ENCODE measurements around the gene HACD3.
"Not testable (repeated sequence)": the region's sequence is repeated elsewhere in the genome, so short reads cannot be mapped to it uniquely, and the experiment has no call there.

The HACD3 gene

GRCh38 chr15:65549288-65549687 is 19.0 kb downstream of the HACD3 start:
- not testable (repeated sequence) for DNase-seq (ENCODE audit: low read depth in 2 of 2)

GRCh38 chr15:65550681-65551098 is 20.4 kb downstream of the HACD3 start:
- DNase-seq (ENCODE audit: low read depth in 2 of 2), result no peak

DNA sequence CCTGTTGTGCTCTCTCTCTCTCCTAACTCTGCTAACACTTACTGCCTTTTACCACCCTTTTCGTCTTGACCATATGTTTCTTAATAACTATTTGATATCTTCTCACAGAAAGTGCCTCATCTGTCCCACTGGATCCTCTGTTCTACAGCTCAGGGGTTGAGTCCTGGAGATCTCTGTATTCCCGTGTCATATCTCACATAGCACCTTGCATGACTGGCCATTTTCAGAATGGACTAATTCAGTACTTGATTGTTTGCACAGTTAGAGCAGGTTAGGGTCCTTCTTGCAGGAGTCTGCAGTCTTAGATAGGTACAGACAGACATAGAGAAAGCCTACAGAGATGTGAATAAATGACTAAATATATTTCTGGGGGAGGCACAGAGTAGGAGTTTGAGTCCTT is 20.9 kb downstream of the HACD3 start:
- DNase-seq (ENCODE audit: low read depth in 2 of 2), result no peak

GRCh38 chr15:65552851-65553250 is 22.6 kb downstream of the HACD3 start:
- DNase-seq (ENCODE audit: low read depth in 2 of 2), result not testable (repeated sequence)

DNA sequence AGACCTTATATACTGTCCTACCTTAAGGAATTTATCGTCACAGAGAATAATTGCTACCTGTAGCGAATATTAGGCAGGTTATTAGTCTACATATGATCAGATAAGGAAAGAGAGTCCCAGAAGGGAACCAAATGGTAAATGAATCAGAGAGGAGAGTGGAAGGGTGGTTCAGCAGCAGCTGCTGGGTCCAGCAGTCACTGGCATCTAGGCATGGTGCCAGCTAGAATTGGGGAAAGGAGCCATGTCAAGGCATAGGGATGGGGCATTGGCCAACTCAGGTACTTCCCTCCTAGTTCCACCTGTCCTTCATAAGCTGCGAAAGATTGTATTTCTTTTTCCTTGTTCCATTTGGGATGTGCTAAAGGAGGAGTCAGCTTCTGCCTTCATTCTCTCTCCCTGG is 23.4 kb downstream of the HACD3 start:
- no peak for DNase-seq (ENCODE audit: low read depth in 2 of 2)

DNA sequence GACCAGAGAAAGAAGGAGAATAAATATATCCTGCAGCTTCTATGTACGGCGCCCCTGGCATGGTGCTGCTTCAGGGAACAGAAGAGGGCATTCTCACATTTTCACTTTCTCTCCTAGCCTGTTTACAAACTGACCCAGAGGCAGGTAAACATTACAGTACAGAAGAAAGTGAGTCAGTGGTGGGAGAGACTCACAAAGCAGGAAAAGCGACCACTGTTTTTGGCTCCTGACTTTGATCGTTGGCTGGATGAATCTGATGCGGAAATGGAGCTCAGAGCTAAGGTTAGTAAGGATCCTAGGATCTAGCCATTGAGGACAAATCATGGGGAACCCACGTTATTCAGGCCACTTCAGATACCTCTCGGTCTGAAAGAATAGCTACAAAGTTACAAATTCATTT is 26.4 kb downstream of the HACD3 start:
- no peak for DNase-seq (ENCODE audit: low read depth in 2 of 2)

- no peak for DNase-seq (ENCODE audit: low read depth in 2 of 2)
Measured at GRCh38 chr15:65558336-65558735, 28.1 kb downstream of the HACD3 start.

- no peak for DNase-seq (ENCODE audit: low read depth in 2 of 2)
Measured at GRCh38 chr15:65558997-65559760, 28.9 kb downstream of the HACD3 start.

- DNase-seq (ENCODE audit: low read depth in 2 of 2), result no peak
Measured at GRCh38 chr15:65559941-65560340, 29.7 kb downstream of the HACD3 start.

DNA sequence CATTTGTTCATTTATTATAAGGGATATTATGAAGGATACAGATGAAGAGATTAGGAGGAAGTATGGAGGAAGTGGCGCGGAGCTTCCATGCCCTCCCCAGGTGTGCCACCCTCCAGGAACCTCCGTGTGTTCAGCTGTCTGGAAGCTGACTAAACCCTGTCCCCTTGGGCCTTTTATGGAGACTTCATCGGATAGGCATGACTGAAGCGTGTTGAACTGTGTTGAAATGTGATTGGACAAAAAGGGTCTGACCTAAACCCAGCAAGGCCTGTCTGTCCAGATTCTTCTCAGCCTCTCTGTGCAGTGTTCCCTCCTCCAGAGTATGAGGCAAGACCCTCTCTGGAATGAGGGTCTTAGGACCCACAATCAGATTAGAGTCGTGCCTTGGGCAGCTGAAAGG is 31.7 kb downstream of the HACD3 start:
- DNase-seq (ENCODE audit: low read depth in 2 of 2), result no peak

DNA sequence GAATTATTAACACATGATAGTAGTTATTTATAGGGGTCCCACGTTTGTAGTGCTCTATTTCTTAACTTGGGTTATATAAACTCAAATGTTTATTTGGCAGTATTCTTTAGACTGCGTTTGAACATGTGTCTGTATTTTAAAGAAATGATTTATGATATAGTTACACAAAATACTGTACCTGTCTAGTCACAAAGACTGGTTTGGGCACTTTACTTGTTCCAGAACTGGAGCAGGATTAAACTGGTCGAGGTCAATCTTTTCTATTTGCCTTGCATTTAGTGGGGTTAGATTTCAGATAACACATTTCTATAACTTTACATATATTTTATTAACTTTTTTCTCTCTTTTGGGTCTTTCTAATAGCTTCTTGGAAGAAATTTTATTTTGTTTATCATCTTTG is 39.5 kb downstream of the HACD3 start:
- DNase-seq (ENCODE audit: low read depth in 2 of 2), result no peak

- DNase-seq (ENCODE audit: low read depth in 2 of 2), result no peak
Measured at GRCh38 chr15:65571971-65572370, 41.7 kb downstream of the HACD3 start.

DNA sequence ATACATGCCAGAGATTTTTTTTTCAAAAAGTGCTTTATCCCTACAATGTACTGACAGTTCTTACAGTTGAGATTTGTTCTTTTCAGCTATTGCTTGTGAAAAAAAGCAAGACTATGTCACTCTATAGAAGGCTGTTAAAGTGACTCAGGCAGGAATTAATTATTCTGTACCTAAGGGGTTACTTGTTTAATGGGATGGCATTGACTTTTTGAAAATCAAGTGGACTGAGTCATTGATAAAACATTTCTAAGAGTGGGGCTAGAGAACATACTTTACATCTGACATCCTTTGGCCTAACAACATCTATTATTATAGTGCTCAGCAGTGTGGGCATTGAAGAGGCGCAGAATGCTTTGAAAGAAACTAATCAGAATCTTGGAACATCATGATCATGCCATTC is 46.4 kb downstream of the HACD3 start:
- DNase-seq (ENCODE audit: low read depth in 2 of 2), result peak; percentile 15 to 16

DNA sequence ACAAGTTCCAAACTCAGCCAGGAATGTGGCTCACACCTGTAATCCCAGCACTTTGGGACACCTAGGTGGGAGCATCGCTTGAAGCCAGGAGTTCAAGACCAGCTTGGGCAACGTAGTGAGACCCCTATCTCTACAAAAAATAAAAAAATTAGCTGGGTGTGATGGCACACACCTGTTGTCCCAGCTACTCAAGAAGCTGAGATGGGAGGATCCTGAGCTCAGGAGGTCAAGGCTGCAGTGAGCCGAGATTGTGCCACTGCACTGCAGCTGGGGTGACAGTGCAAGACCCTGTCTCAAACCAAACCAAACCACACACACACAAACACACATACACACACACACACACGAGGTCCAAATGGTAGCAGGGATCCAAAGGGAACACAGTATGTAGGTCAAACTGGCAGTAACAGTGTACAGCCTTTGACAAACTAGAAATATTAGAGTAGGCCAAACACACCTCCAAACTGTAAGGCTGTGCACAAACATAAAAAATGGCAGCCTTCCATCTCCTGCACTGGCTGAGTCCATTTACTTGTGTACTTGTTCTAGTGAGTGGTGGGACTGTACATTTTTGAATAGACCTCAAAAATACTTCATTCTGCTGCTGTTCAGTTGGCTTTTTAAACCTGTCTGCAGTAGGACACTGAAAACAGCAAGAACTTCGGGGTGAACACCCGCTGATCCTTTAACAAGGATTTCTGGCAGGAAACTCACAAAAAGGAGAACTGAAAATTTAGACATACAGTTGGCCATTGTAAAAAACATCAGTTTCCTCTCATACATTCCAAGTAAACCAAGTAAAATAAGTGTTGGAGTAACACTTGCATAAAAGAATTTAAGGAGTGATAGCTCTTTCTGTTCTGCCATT is 47.1 kb downstream of the HACD3 start:
- no peak for DNase-seq (ENCODE audit: low read depth in 2 of 2)

DNA sequence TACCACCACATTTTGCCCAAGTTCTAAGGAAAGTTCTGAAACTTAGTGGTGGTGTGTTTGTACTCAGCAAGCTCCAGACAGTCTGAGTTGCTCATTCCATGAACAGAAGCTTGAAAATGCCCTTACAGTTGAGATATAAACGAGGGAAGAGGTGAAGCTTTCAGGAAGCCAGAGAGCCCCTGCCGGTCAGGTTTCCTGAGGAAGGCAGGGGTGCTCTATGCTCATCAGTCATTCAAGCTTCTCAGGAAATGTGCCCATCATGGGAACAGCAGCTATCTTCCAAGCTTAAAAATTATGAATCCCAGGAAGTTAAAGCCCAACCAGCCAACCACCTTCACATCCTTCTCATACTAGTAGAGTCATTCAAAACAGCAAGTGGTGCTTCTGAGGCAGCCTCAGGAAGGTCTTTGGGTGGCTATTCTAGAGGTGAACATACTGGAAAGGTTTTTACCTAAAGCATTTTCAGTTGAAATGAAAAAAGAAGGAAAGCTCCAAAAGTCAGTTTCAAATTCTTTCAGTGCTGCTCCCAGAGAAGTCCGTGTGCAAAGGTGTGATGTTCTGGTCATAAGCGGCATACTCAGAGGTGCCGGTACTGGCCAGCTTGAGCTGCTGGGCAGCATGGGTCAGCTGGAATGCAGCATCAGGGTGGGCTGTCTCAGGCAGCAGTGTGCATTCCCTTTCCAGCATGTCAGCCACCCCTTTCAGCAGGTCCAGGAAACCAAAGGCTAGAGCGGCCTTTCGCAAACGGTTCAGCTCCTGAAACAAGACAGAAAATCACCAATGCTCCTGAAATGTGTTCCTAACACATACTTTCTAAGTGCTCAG is 48.9 kb downstream of the HACD3 start:
- no peak for DNase-seq (ENCODE audit: low read depth in 2 of 2)

GRCh38 chr15:65579762-65580161 is 49.5 kb downstream of the HACD3 start:
- DNase-seq (ENCODE audit: low read depth in 2 of 2), result no peak

- DNase-seq (ENCODE audit: low read depth in 2 of 2), result peak; percentile 13 to 21
Measured at GRCh38 chr15:65580287-65580686, 50.0 kb downstream of the HACD3 start.

DNA sequence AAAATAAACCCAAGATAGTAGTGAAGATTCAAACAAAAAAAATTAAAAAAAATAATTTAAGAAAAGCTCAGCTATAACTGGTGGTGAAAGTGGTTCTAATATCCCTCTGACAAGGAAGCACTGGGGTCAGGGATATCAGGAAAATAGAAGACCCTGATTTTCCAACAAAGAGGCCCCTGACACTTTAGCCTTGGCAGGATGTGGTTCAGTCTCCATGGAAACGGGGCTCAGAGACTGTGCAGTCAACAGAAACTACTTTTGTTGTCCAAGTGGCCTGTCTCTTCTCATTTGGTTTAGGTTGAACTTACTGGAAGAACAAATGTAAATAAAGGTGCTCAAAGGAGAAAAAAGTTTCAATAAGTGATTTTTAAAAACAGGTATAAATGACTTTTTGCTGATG is 53.4 kb downstream of the HACD3 start:
- no peak for DNase-seq (ENCODE audit: low read depth in 2 of 2)

GRCh38 chr15:65584241-65584640 is 54.0 kb downstream of the HACD3 start:
- no peak for DNase-seq (ENCODE audit: low read depth in 2 of 2)

DNA sequence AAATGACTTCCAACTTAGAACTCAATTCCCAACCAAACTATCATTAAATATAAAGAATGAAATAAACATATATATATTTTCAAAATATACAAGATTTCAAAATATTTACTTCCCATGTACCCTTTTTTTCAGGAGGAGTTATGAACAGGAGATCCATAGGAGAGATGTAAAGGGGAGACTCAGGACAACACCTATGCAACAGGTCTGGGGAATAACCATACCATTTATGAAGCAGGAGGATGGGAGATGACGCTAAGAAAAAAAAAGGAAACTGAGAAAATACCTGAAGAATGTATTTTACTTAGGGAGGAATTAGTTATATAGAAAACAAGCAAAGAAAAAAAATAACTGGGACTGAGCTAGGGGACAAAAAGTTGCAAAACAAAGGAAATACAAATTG is 56.8 kb downstream of the HACD3 start:
- DNase-seq (ENCODE audit: low read depth in 2 of 2), result no peak

DNA sequence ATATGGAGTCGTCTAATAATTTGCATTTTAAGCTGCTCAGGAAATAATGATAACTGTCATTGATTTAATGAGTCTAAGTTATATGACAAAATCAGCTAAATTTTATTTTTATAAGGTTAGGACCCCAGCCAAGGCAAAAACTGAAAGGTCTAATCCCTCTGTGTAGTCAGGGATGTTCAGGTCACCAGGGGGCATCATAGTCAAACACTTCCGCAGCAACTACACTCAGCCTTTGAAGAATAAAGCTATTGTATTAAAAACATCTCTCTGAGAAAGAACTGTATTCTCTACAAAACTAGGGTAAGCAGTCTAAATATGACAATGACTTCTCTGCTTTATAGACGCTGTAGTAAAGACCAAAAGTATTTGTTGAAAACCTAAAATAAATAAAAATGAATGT is 65.7 kb downstream of the HACD3 start:
- DNase-seq (ENCODE audit: low read depth in 2 of 2), result no peak

GRCh38 chr15:65598468-65598867 is 68.2 kb downstream of the HACD3 start:
- no peak for DNase-seq (ENCODE audit: low read depth in 2 of 2)
